Parathyroid adenoma (tissue), 2 donors: ENCODE measurements around the gene OR2A5.
"Not testable (repeated sequence)": the region's sequence is repeated elsewhere in the genome, so short reads cannot be mapped to it uniquely, and the experiment has no call there.

ENCODE experiments used
- H2AFZ ChIP-seq: fragments of 300-600 bp; sonication (generic); one replicate; pipeline ENCODE4 v1.7.0; 2017; ENCODE audit warnings: antibody characterized with exemption, mild to moderate bottlenecking
- H3K27ac ChIP-seq: fragments of 300-600 bp; sonication (generic); one replicate; pipeline ENCODE4 v1.7.0; 2017
- H3K27me3 ChIP-seq: fragments of 300-600 bp; sonication (generic); one replicate; pipeline ENCODE4 v1.7.0; 2017; ENCODE audit warnings: low read length; ENCODE audit not compliant: control insufficient read depth, insufficient read depth
- H3K36me3 ChIP-seq: fragments of 300-600 bp; sonication (generic); one replicate; pipeline ENCODE4 v1.7.0; 2017; ENCODE audit warnings: low read length; ENCODE audit not compliant: control insufficient read depth, insufficient read depth
- H3K4me1 ChIP-seq: fragments of 300-600 bp; sonication (generic); one replicate; pipeline ENCODE4 v1.7.0; 2017; ENCODE audit warnings: control low read depth
- H3K4me2 ChIP-seq: fragments of 300-600 bp; sonication (generic); one replicate; pipeline ENCODE4 v1.7.0; 2017; ENCODE audit warnings: low read length
- H3K4me3 ChIP-seq: fragments of 300-600 bp; sonication (generic); one replicate; pipeline ENCODE4 v1.7.0; 2017; ENCODE audit warnings: low read depth, low read length
- H3K79me2 ChIP-seq: fragments of 300-600 bp; sonication (generic); one replicate; pipeline ENCODE4 v1.7.0; 2017; ENCODE audit warnings: control low read depth
- H3K9ac ChIP-seq: fragments of 300-600 bp; sonication (generic); one replicate; pipeline ENCODE4 v1.7.0; 2017; ENCODE audit warnings: mild to moderate bottlenecking
- H3K9me3 ChIP-seq: fragments of 300-600 bp; sonication (generic); one replicate; pipeline ENCODE4 v1.7.0; 2017; ENCODE audit warnings: low read length; ENCODE audit not compliant: control insufficient read depth
- TF ChIP-seq, protein P1 (sequence below): fragments of 300-600 bp; sonication (generic); IDR thresholded peaks from one replicate; pipeline ENCODE4 v1.7.0; 2017; ENCODE audit warnings: antibody characterized with exemption, mild to moderate bottlenecking
- donor health status: primary hyperparathyroidism.

The OR2A5 gene

DNA sequence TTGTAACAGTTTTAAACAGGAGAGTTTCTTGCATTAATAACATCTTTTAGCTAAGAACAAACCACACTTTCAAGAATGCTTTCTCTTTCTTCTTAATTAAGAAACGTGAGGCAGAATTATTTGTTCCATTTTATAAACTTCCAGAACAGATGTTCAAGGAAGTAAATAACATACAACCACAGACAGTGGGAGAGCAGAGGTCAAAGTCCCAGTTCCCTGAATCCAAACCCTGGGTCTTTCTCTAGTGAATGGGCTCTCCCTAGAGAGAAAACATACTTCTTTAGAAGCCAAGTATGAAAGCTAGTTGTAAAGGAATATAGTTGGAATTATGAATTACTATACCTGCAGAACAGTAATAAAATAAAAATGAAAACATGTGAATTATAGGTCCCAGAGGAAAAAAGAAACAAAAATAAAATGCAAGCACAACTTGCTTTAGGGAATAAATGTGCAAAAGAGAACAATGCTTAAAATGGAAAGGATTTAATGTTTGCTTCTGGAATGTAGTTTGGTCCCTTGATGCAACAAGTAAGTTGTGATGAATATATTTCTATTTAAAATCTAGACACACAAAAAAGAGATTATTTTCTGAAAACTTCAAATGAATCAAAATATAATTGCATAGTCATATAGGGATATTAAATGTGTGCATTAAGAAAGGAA lies 42.6 kb upstream of the OR2A5 start:
- H3K9ac ChIP-seq = no peak overlapping the region
- TF ChIP-seq, protein P1, sequence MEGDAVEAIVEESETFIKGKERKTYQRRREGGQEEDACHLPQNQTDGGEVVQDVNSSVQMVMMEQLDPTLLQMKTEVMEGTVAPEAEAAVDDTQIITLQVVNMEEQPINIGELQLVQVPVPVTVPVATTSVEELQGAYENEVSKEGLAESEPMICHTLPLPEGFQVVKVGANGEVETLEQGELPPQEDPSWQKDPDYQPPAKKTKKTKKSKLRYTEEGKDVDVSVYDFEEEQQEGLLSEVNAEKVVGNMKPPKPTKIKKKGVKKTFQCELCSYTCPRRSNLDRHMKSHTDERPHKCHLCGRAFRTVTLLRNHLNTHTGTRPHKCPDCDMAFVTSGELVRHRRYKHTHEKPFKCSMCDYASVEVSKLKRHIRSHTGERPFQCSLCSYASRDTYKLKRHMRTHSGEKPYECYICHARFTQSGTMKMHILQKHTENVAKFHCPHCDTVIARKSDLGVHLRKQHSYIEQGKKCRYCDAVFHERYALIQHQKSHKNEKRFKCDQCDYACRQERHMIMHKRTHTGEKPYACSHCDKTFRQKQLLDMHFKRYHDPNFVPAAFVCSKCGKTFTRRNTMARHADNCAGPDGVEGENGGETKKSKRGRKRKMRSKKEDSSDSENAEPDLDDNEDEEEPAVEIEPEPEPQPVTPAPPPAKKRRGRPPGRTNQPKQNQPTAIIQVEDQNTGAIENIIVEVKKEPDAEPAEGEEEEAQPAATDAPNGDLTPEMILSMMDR = no peak
- no peak overlapping the region for H3K4me2 ChIP-seq
- H3K9me3 ChIP-seq = no peaks in the 10 kb centered on the region
- no peaks in the 10 kb centered on the region for H3K36me3 ChIP-seq
- no peak overlapping the region for H3K27ac ChIP-seq
- H3K4me3 ChIP-seq = no peak overlapping the region
- H2AFZ ChIP-seq = no peak overlapping the region
- H3K4me1 ChIP-seq = no peaks in the 10 kb centered on the region
- no peaks in the 10 kb centered on the region for H3K79me2 ChIP-seq
- H3K27me3 ChIP-seq = no peaks in the 10 kb centered on the region

DNA sequence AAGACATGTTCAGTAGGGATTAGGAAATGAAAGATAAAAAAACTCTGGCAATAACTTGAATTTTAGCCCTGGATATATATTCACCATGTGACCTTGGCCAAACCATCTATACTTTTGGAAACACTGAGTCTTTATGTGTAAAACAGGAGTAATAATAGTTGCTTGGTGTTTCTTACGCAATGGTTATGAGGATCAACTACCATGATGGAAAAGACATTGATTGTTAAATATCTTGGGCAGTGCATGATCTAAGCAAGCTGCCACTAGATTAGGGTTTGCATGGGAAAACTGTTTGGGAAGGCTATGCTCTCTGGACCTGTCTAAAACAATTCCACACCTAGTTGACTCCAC lies 42.1 kb upstream of the OR2A5 start:
- H3K4me3 ChIP-seq = no peak overlapping the region

DNA sequence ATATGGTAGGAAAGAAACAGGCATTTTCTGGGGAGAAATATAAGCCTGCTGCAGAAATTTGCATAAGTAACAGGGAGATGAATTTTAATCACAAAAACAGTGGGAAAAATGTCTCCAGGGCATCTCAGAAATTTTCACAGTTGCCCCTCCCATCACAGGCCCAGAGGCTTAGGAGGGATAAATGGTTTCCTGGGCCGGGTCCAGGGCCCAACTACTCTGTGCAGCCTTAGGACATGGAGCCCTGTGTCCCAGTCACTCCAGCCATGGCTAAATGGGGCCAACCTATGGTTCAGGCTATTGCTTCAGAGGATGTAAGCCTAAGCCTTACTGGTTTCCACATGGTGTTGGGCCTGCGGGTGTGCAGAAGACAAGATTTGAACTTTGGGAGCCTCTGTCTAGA lies 39.4 kb upstream of the OR2A5 start:
- H3K4me2 ChIP-seq = no peak overlapping the region
- H3K9me3 ChIP-seq = no peaks in the 10 kb centered on the region
- no peaks in the 10 kb centered on the region for H3K79me2 ChIP-seq
- H3K27ac ChIP-seq = no peak overlapping the region
- TF ChIP-seq, protein P1 = no peak
- no peak overlapping the region for H3K4me3 ChIP-seq
- H2AFZ ChIP-seq = no peak overlapping the region
- H3K27me3 ChIP-seq = no peaks in the 10 kb centered on the region
- H3K36me3 ChIP-seq = no peaks in the 10 kb centered on the region
- no peaks in the 10 kb centered on the region for H3K4me1 ChIP-seq
- no peak overlapping the region for H3K9ac ChIP-seq

More for the DNA sequence above, 42.1 kb upstream of the OR2A5 start:
- H3K9me3 ChIP-seq = no peaks in the 10 kb centered on the region
- no peaks in the 10 kb centered on the region for H3K79me2 ChIP-seq
- no peak overlapping the region for H3K4me2 ChIP-seq
- H3K27ac ChIP-seq = no peak overlapping the region
- no peaks in the 10 kb centered on the region for H3K4me1 ChIP-seq
- no peaks in the 10 kb centered on the region for H3K27me3 ChIP-seq
- H3K9ac ChIP-seq = no peak overlapping the region
- H3K36me3 ChIP-seq = no peaks in the 10 kb centered on the region
- H2AFZ ChIP-seq = no peak overlapping the region
- TF ChIP-seq, protein P1 = no peak

DNA sequence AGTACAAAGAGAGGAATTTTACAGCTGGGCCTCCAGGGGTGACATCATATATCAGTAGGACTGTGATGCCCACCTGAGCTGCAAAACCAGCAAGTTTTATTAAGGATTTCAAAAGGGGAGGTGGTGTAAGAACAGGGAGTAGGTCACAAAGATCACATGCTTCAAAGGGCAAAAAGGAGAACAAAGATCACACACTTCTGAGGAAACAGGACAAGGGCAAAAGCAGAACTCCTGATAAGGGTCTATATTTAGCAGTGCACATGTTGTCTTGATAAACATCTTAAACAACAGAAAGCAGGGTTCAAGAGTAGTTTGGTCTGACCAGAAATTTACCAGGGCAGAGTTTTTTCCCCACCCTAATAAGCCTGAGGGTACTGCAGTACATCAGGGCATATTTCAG lies 38.7 kb upstream of the OR2A5 start:
- not testable (repeated sequence) for H3K4me1 ChIP-seq, H3K9me3 ChIP-seq, H3K36me3 ChIP-seq, H3K27ac ChIP-seq, H3K79me2 ChIP-seq, H3K27me3 ChIP-seq, H2AFZ ChIP-seq, H3K4me2 ChIP-seq, H3K4me3 ChIP-seq, H3K9ac ChIP-seq

DNA sequence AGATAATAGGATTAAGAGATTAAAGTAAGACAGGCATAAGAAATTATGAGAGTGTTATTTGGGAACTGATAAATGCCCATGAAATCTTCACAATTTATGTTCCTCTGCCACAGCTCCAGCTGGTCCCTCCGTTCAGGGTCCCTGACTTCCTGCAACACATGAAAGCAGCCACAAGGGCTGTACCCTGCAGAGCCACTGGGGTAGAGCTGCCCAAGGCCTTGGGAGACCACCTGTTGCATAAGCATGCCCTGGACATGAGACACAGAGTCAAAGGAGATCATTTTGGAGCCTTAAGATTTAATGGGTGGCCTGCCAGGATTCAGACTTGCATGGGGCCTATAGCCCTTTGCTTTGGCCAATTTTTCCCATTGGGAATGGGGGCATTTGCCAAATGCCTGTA lies 37.9 kb upstream of the OR2A5 start:
- H3K9ac ChIP-seq, H3K36me3 ChIP-seq, H3K4me3 ChIP-seq, H3K4me1 ChIP-seq, H3K4me2 ChIP-seq, H2AFZ ChIP-seq, H3K27me3 ChIP-seq, H3K9me3 ChIP-seq, H3K27ac ChIP-seq, H3K79me2 ChIP-seq: not testable (repeated sequence)
